CD14-positive monocyte (primary cell): Measurements from ENCODE around the gene ZNF653. TPM values are rescaled to one million over a fixed set of nuclear protein-coding genes. Genes with fewer than 3 reads are reported as not detected.

Experiments used
- DNase-seq, 3 donors: peaks; one replicate each; pipeline ENCODE4 v3.0.0-alpha.2; 2011 to 2022
- H2AFZ ChIP-seq: 2 replicates; pipeline ENCODE4 v1.6.0; 2012; ENCODE audit warnings: mild to moderate bottlenecking, low read depth, low read length, inconsistent platforms; ENCODE audit not compliant: insufficient read depth, poor library complexity, severe bottlenecking
- H3K27ac ChIP-seq, 2 donors: 1 replicate in 1 of 2; 2 replicates in 1 of 2; pipeline ENCODE4 v1.5.1; 2012 to 2013; ENCODE audit warnings: low read length in 2 of 2, control low read depth in 1 of 2, inconsistent platforms in 1 of 2, low read depth in 1 of 2, mild to moderate bottlenecking in 1 of 2
- H3K27me3 ChIP-seq, 2 donors: one replicate each; pipeline versions ENCODE4 v1.6.0 to v1.6.1; 2011 to 2013; ENCODE audit warnings: low read length in 2 of 2; ENCODE audit not compliant: control insufficient read depth in 2 of 2, insufficient read depth in 2 of 2
- H3K36me3 ChIP-seq, 2 donors: replicated peaks in 1 of 2; 1 replicate in 1 of 2; 2 replicates in 1 of 2; pipeline versions ENCODE4 v1.5.1 to v1.6.1; 2012 to 2013; ENCODE audit warnings: low read length in 2 of 2, control low read depth in 1 of 2, inconsistent platforms in 1 of 2, mild to moderate bottlenecking in 1 of 2; ENCODE audit not compliant: insufficient read depth in 2 of 2, control insufficient read depth in 1 of 2
- H3K4me1 ChIP-seq, 2 donors: 1 replicate in 1 of 2; 2 replicates in 1 of 2; pipeline versions ENCODE4 v1.5.1 to v1.6.1; 2012 to 2013; ENCODE audit warnings: low read length in 2 of 2, control low read depth in 1 of 2, inconsistent platforms in 1 of 2, mild to moderate bottlenecking in 1 of 2, moderate library complexity in 1 of 2; ENCODE audit not compliant: insufficient read depth in 2 of 2, control insufficient read depth in 1 of 2
- H3K4me2 ChIP-seq: replicated peaks from 2 replicates; pipeline ENCODE3; 2012; ENCODE audit warnings: low read length, moderate library complexity, mild to moderate bottlenecking; ENCODE audit not compliant: poor library complexity, severe bottlenecking; ENCODE audit errors: extremely low read depth
- H3K4me3 ChIP-seq, 3 experiments: fragments of 200-600 bp in 1 of 3; sonication (generic) in 1 of 3; replicated peaks in 1 of 3; 1 replicate in 2 of 3; 2 replicates in 1 of 3; pipeline ENCODE4 v1.5.1; 2011 to 2013; ENCODE audit warnings: low read length in 3 of 3, mild to moderate bottlenecking in 3 of 3, control low read depth in 2 of 3, low read depth in 2 of 3, inconsistent platforms in 1 of 3, moderate library complexity in 1 of 3
- H3K79me2 ChIP-seq: 2 replicates; pipeline ENCODE4 v1.6.0; 2012; ENCODE audit warnings: mild to moderate bottlenecking, control low read depth, inconsistent platforms, low read length, moderate library complexity; ENCODE audit not compliant: insufficient read depth
- H3K9ac ChIP-seq: 2 replicates; pipeline ENCODE4 v1.6.0; 2017; ENCODE audit warnings: low read length, mild to moderate bottlenecking; ENCODE audit not compliant: insufficient read depth, poor library complexity, severe bottlenecking
- H3K9me3 ChIP-seq, 2 donors: replicated peaks in 1 of 2; 1 replicate in 1 of 2; 2 replicates in 1 of 2; pipeline versions ENCODE4 v1.5.1 to v1.6.1; 2012 to 2013; ENCODE audit warnings: low read length in 2 of 2, control low read depth in 1 of 2; ENCODE audit not compliant: control insufficient read depth in 1 of 2, insufficient read depth in 1 of 2
- H4K20me1 ChIP-seq: 2 replicates; pipeline ENCODE4 v1.6.0; 2012; ENCODE audit warnings: mild to moderate bottlenecking, low read length, control low read depth, moderate library complexity; ENCODE audit not compliant: insufficient read depth
- H3K27ac Mint-ChIP-seq, 7 donors: one replicate each; pipeline ENCODE4 v1.8.0; 2020; ENCODE audit warnings: mild to moderate bottlenecking in 7 of 7, mixed read lengths in 7 of 7, moderate library complexity in 6 of 7, inconsistent platforms in 2 of 7
- H3K27me3 Mint-ChIP-seq, 3 donors: one replicate each; pipeline ENCODE4 v1.8.0; 2021 to 2022; ENCODE audit warnings: low read depth in 3 of 3, mild to moderate bottlenecking in 3 of 3, mixed read lengths in 3 of 3, moderate library complexity in 3 of 3, inconsistent platforms in 1 of 3
- H3K36me3 Mint-ChIP-seq, 2 donors: one replicate each; pipeline ENCODE4 v1.8.0; 2020; ENCODE audit warnings: mixed read lengths in 2 of 2, inconsistent platforms in 1 of 2, mild to moderate bottlenecking in 1 of 2
- H3K4me1 Mint-ChIP-seq: one replicate; pipeline ENCODE4 v1.8.0; 2020; ENCODE audit warnings: mild to moderate bottlenecking, mixed read lengths
- H3K4me3 Mint-ChIP-seq, 2 donors: one replicate each; pipeline ENCODE4 v1.8.0; 2020; ENCODE audit warnings: mild to moderate bottlenecking in 2 of 2, mixed read lengths in 2 of 2, moderate library complexity in 1 of 2
- H3K9me3 Mint-ChIP-seq, 7 donors: one replicate each; pipeline ENCODE4 v1.8.0; 2020 to 2022; ENCODE audit warnings: mixed read lengths in 7 of 7, mild to moderate bottlenecking in 6 of 7, moderate library complexity in 6 of 7, inconsistent platforms in 2 of 7
- CTCF ChIP-seq: fragments of 200-600 bp; IDR thresholded peaks from one replicate; pipeline ENCODE4 v1.8.0; 2022; ENCODE audit warnings: antibody characterized with exemption, mild to moderate bottlenecking
- WGBS: methylation state at CpG from one replicate; pipeline ENCODE4 v1.1.5; 2013; ENCODE audit warnings: missing lambda C conversion rate; ENCODE audit not compliant: insufficient coverage; 5-methylcytosine and 5-hydroxymethylcytosine counted together
- intact Hi-C, 2 donors: fragments of 100-400 bp; cut with micrococcal nuclease; formaldehyde crosslinking; loops; one replicate each; pipeline versions ENCODE4 v1.15.0 to v1.15.1; 2023
- polyA plus RNA-seq, 3 donors: library from polyadenylated mRNA; depleted of rRNA in 1 of 3; unstranded in 2 of 3; stranded (reverse) in 1 of 3; fragments of 300-500 nt in 2 of 3; fragments of >200 nt in 1 of 3; fragmentation: Illumina TruSeq in 2 of 3; gene quantifications; 1 replicate in 2 of 3; 2 replicates in 1 of 3; pipeline ENCODE4 v1.2.3, GENCODE V29; 2012 to 2021

The ZNF653 gene
- polyA plus RNA-seq, 3 donors, result 0.88 to 8.1 (median 1.2) TPM

- no peaks in the 10 kb centered on the region for H3K4me1 ChIP-seq
- intact Hi-C loops, result no loop called here
- H2AFZ ChIP-seq, result no peak overlapping the region
- H3K9me3 Mint-ChIP-seq, result peaks cover 0 to 3% (median 0%) of the 10 kb centered on the region in 7 donors
- no peak for DNase-seq
- no peak overlapping the region for H3K4me3 Mint-ChIP-seq
- H3K27me3 Mint-ChIP-seq, result peaks cover 2 to 12% (median 5%) of the 10 kb centered on the region in 3 donors
- H3K9me3 ChIP-seq, result no peaks in the 10 kb centered on the region
- H3K27ac ChIP-seq, result no peak overlapping the region
- H3K4me2 ChIP-seq, result no peak overlapping the region
- H3K4me3 ChIP-seq, result no peak overlapping the region
- H3K36me3 ChIP-seq, result peaks cover 20 to 28% of the 10 kb centered on the region in 2 donors
- H3K27ac Mint-ChIP-seq, result no peak overlapping the region
- H3K27me3 ChIP-seq, result no peaks in the 10 kb centered on the region
- no peak for TF ChIP-seq CTCF
- H3K4me1 Mint-ChIP-seq, result no peaks in the 10 kb centered on the region
- peaks cover 21 to 31% of the 10 kb centered on the region in 2 donors for H3K36me3 Mint-ChIP-seq
- peaks cover 7% of the 10 kb centered on the region for H4K20me1 ChIP-seq
- no peaks in the 10 kb centered on the region for H3K79me2 ChIP-seq
- no peak overlapping the region for H3K9ac ChIP-seq
- 94% methylated on average over 21 of the region's 24 CpGs for WGBS
These were observed 43.8 kb upstream of the ZNF653 start for GRCh38 chr19:11549386-11549953.

- H3K4me1 Mint-ChIP-seq, result no peaks in the 10 kb centered on the region
- no peak overlapping the region for H2AFZ ChIP-seq
- peaks cover 2 to 19% (median 8%) of the 10 kb centered on the region in 3 donors for H3K27me3 Mint-ChIP-seq
- no peak overlapping the region for H3K9ac ChIP-seq
- H3K79me2 ChIP-seq, result no peaks in the 10 kb centered on the region
- no peaks in the 10 kb centered on the region for H3K9me3 ChIP-seq
- no peak overlapping the region for H3K4me3 ChIP-seq
- no peaks in the 10 kb centered on the region for H3K27me3 ChIP-seq
- peaks cover 11 to 17% of the 10 kb centered on the region in 2 donors for H3K36me3 Mint-ChIP-seq
- no peak overlapping the region for H3K4me3 Mint-ChIP-seq
- TF ChIP-seq CTCF, result no peak
- H3K4me1 ChIP-seq, result no peaks in the 10 kb centered on the region
- DNase-seq, result no peak
- no peak overlapping the region for H3K4me2 ChIP-seq
- H3K9me3 Mint-ChIP-seq, result peaks cover 0 to 2% (median 0%) of the 10 kb centered on the region in 7 donors
- intact Hi-C loops, result no loop called here
- H3K27ac Mint-ChIP-seq, result no peak overlapping the region
- WGBS, result 91% methylated on average over 6 of the region's 14 CpGs
- H4K20me1 ChIP-seq, result no peaks in the 10 kb centered on the region
- H3K27ac ChIP-seq, result no peak overlapping the region
- peaks cover 7 to 14% of the 10 kb centered on the region in 2 donors for H3K36me3 ChIP-seq
These were observed 42.5 kb upstream of the ZNF653 start for GRCh38 chr19:11547929-11548700.
